Measurements from ENCODE around the gene GNB1L. TPM values are rescaled to one million over a fixed set of nuclear protein-coding genes. Genes with fewer than 3 reads are reported as not detected.

Gene GNB1L, protein sequence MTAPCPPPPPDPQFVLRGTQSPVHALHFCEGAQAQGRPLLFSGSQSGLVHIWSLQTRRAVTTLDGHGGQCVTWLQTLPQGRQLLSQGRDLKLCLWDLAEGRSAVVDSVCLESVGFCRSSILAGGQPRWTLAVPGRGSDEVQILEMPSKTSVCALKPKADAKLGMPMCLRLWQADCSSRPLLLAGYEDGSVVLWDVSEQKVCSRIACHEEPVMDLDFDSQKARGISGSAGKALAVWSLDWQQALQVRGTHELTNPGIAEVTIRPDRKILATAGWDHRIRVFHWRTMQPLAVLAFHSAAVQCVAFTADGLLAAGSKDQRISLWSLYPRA
- polyA plus RNA-seq (16.5 and 16.9 TPM in 2 replicates), polyA minus RNA-seq (5.7 and 7.8 TPM in 2 replicates)

- Histone ChIP-seq H3K27ac (ENCODE audit: low read length) (peak within 1 kb of the TSS; percentile 86), H3K27me3 (ENCODE audit: insufficient read depth, low read depth, low read length) (no peaks in the 10 kb centered on the region), H3K79me2 (replicated peaks; ENCODE audit: insufficient read depth, low read length) (peaks cover 32% of the 10 kb centered on the region), H2AFZ (ENCODE audit: low read depth, low read length) (peak within 1 kb of the TSS; percentile 91), H3K9me3 (ENCODE audit: low read length) (no peaks in the 10 kb centered on the region), H3F3A (ENCODE audit: insufficient read depth, low read length, poor library complexity, severe bottlenecking) (no peaks in the 10 kb centered on the region), H3K4me3 (ENCODE audit: low read length) (peak within 1 kb of the TSS; percentile 99), H4K20me1 (ENCODE audit: insufficient read depth) (no peaks in the 10 kb centered on the region), H3K36me3 (ENCODE audit: insufficient read depth, low read length) (no peaks in the 10 kb centered on the region), H3K9ac (ENCODE audit: low read length) (peak within 1 kb of the TSS; percentile 94), H3K4me2 (ENCODE audit: low read length) (peak within 1 kb of the TSS; percentile 86), H3K9me2 (ENCODE audit: insufficient read depth, low read length) (no peaks in the 10 kb centered on the region)
- peak; percentile 61 for TF ChIP-seq TAF1 (IDR thresholded peaks at IDR 0.05; ENCODE audit: low read depth)
- no peak for TF ChIP-seq RAD21 (conservative IDR thresholded peaks at IDR 0.05)
- no peak for TF ChIP-seq EZH2 (IDR thresholded peaks at IDR 0.05; ENCODE audit: borderline replicate concordance, insufficient read depth, low read length, poor library complexity, severe bottlenecking)
- TF ChIP-seq, protein P1, sequence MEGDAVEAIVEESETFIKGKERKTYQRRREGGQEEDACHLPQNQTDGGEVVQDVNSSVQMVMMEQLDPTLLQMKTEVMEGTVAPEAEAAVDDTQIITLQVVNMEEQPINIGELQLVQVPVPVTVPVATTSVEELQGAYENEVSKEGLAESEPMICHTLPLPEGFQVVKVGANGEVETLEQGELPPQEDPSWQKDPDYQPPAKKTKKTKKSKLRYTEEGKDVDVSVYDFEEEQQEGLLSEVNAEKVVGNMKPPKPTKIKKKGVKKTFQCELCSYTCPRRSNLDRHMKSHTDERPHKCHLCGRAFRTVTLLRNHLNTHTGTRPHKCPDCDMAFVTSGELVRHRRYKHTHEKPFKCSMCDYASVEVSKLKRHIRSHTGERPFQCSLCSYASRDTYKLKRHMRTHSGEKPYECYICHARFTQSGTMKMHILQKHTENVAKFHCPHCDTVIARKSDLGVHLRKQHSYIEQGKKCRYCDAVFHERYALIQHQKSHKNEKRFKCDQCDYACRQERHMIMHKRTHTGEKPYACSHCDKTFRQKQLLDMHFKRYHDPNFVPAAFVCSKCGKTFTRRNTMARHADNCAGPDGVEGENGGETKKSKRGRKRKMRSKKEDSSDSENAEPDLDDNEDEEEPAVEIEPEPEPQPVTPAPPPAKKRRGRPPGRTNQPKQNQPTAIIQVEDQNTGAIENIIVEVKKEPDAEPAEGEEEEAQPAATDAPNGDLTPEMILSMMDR (IDR thresholded peaks at IDR 0.05; ENCODE audit: poor library complexity, severe bottlenecking), result peak; percentile 58
- TF ChIP-seq POLR2AphosphoS5 (IDR thresholded peaks at IDR 0.05), result peak; percentile 86
- TF ChIP-seq SMC3 (conservative IDR thresholded peaks at IDR 0.05; ENCODE audit: poor library complexity), result peak; percentile 27
- TF ChIP-seq EP300 (conservative IDR thresholded peaks at IDR 0.05; ENCODE audit: poor library complexity, severe bottlenecking), result peak; percentile 33
- TF ChIP-seq REST (IDR thresholded peaks at IDR 0.05; ENCODE audit: borderline replicate concordance), result peak; percentile 49
- peak; percentile 90 for TF ChIP-seq MXI1 (conservative IDR thresholded peaks at IDR 0.05; ENCODE audit: poor library complexity, severe bottlenecking)
These were observed at the start of gene GNB1L, which contains the start of gene RTL10 for GRCh38 chr22:19854778-19855503. TSS of gene GNB1L (minus strand) at chr22:19854874. CDS start at chr22:19821355, 33,519 bp downstream. TSS of gene RTL10 (minus strand) at chr22:19854874. CDS start at chr22:19852261, 2,613 bp downstream.

DNA sequence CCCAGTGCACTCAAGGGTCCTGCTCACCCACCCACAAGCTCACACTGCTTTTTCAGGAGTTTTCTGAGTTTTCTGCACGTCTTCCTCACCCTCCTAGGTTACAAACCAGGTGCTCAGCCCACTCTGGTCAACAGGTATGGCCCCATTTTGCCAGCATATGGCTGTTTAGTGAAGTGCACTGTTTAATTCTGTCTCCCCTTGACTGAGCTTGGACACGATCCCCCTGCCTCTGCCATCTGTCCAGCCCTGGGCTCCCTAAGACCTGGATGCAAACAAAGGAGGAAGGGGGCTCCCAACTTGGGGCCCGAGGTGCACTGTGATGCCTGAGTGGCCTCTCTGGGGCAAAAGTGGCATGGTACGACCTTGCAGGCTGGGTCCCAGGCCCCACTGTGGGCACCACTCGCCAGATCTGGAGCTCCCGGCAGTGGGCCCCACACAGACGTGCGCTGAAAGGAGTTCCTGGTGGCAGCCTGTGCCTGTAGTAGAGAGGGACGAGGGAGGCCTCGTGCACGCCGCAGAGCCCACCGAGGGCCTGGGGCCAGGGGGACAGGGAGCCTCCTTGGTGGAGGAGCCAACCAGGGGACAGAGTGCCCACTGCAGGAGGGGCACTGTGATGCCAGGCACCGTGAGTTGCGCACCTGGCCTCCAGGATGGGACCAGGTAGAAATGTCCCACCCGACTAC, 49.6 kb upstream of the GNB1L start:
- Histone ChIP-seq H3K79me2 (replicated peaks; ENCODE audit: insufficient read depth, low read length) (no peaks in the 10 kb centered on the region), H3K27me3 (ENCODE audit: insufficient read depth, low read depth, low read length) (no peaks in the 10 kb centered on the region), H3K9me2 (ENCODE audit: insufficient read depth, low read length) (no peaks in the 10 kb centered on the region), H4K20me1 (ENCODE audit: insufficient read depth) (no peaks in the 10 kb centered on the region), H3K9me3 (ENCODE audit: low read length) (no peaks in the 10 kb centered on the region), H3F3A (ENCODE audit: insufficient read depth, low read length, poor library complexity, severe bottlenecking) (no peaks in the 10 kb centered on the region), H3K4me2 (ENCODE audit: low read length) (no peak overlapping the region), H3K27ac (ENCODE audit: low read length) (no peak overlapping the region), H2AFZ (ENCODE audit: low read depth, low read length) (no peak overlapping the region), H3K4me3 (ENCODE audit: low read length) (no peak overlapping the region), H3K36me3 (ENCODE audit: insufficient read depth, low read length) (no peaks in the 10 kb centered on the region), H3K9ac (ENCODE audit: low read length) (no peak overlapping the region)
- TF ChIP-seq EP300 (conservative IDR thresholded peaks at IDR 0.05; ENCODE audit: poor library complexity, severe bottlenecking), result no peak
- TF ChIP-seq REST (IDR thresholded peaks at IDR 0.05; ENCODE audit: borderline replicate concordance), result no peak
- no peak for TF ChIP-seq SMC3 (conservative IDR thresholded peaks at IDR 0.05; ENCODE audit: poor library complexity)
- TF ChIP-seq MXI1 (conservative IDR thresholded peaks at IDR 0.05; ENCODE audit: poor library complexity, severe bottlenecking), result no peak
- TF ChIP-seq TAF1 (IDR thresholded peaks at IDR 0.05; ENCODE audit: low read depth), result no peak
- no peak for TF ChIP-seq RAD21 (conservative IDR thresholded peaks at IDR 0.05)
- TF ChIP-seq, protein P1 (IDR thresholded peaks at IDR 0.05; ENCODE audit: poor library complexity, severe bottlenecking), result no peak
- no peak for TF ChIP-seq POLR2AphosphoS5 (IDR thresholded peaks at IDR 0.05)
- no peak for TF ChIP-seq EZH2 (IDR thresholded peaks at IDR 0.05; ENCODE audit: borderline replicate concordance, insufficient read depth, low read length, poor library complexity, severe bottlenecking)
